ENCODE results near the gene AHCYL2. TPM values are rescaled to one million over a fixed set of nuclear protein-coding genes. Genes with fewer than 3 reads are reported as not detected.
"Not testable (repeated sequence)": the region's sequence is repeated elsewhere in the genome, so short reads cannot be mapped to it uniquely, and the experiment has no call there.

AHCYL2 gene
- total and polyA plus RNA-seq, 2 donors (not counting 1 experiment from before 2014, with no cell fraction given) = 8.8 to 26.2 TPM

DNA sequence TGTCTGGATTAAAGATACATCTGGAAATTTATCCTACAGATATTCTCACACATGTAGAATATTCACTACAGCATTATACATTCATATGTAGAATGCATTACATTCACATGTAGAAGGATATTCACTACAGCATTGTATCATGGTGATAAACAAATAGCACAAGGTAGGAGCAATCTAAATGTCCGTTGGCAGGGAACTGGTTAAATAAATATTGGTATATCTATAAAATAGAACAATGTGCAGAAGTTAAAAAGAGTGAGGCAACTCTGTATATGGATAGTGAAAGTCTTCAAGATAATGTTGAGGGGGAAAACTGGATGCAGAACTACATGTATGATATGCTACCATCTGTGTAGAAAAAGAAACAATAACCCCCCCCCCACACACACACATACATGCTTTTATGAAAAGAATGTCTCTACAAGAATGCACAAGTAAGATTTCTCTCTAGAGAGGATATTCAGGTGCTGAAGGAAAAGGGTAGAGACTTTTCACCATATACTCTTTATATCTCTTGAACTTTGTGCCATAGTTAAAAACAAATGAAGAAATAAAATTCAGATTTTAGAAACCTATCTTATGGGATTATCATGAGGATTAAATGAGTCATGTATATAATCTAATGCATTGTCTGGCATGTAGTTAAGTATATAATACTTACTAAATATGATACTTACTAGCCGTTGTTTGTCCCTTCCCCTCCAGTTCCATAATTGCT, 123.4 kb downstream of the AHCYL2 start:
- CTCF ChIA-PET = interaction anchor here (0.7 to 2.0 kb wide), 2 partner anchors 19 to 91 kb away, joined by 3 to 8 read pairs; no protein-coding TSS in a partner anchor
- TF ChIP-seq EZH2 (IDR thresholded peaks at IDR 0.05; ENCODE audit: borderline replicate concordance, insufficient read depth, low read depth, low read length, poor library complexity, severe bottlenecking) = no peak
- TF ChIP-seq, protein P1, sequence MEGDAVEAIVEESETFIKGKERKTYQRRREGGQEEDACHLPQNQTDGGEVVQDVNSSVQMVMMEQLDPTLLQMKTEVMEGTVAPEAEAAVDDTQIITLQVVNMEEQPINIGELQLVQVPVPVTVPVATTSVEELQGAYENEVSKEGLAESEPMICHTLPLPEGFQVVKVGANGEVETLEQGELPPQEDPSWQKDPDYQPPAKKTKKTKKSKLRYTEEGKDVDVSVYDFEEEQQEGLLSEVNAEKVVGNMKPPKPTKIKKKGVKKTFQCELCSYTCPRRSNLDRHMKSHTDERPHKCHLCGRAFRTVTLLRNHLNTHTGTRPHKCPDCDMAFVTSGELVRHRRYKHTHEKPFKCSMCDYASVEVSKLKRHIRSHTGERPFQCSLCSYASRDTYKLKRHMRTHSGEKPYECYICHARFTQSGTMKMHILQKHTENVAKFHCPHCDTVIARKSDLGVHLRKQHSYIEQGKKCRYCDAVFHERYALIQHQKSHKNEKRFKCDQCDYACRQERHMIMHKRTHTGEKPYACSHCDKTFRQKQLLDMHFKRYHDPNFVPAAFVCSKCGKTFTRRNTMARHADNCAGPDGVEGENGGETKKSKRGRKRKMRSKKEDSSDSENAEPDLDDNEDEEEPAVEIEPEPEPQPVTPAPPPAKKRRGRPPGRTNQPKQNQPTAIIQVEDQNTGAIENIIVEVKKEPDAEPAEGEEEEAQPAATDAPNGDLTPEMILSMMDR (IDR thresholded peaks at IDR 0.05) = no peak
- peaks cover 2 to 3% of the 10 kb centered on the region in 2 experiments for H3K36me3 ChIP-seq (replicated peaks in 1 of 2; ENCODE audit: control extremely low read depth in 1 of 2, control insufficient read depth in 1 of 2, extremely low read depth in 1 of 2, insufficient read depth in 2 of 2, low read length in 1 of 2)

GRCh38 chr7:129351320-129351719, 126.5 kb downstream of the AHCYL2 start:
- Histone ChIP-seq H3K36me3 (replicated peaks in 1 of 2; ENCODE audit: control extremely low read depth in 1 of 2, control insufficient read depth in 1 of 2, extremely low read depth in 1 of 2, insufficient read depth in 2 of 2, low read length in 1 of 2) (peaks cover 0 to 2% of the 10 kb centered on the region in 2 experiments), H3K9me3 (ENCODE audit: control extremely low read depth in 1 of 3, control insufficient read depth in 2 of 3, insufficient read depth in 1 of 3, low read length in 2 of 3) (no peaks in the 10 kb centered on the region), H3K79me2 (ENCODE audit: control insufficient read depth, insufficient read depth, low read length) (no peaks in the 10 kb centered on the region), H3K4me3 (ENCODE audit: control extremely low read depth in 1 of 5, extremely low read depth in 1 of 5, insufficient read depth in 1 of 5, low read depth in 2 of 5, low read length in 4 of 5) (no peak overlapping the region), H3K4me2 (replicated peaks; ENCODE audit: low read depth, low read length, poor library complexity, severe bottlenecking) (no peak overlapping the region), H4K20me1 (ENCODE audit: control insufficient read depth, insufficient read depth, low read length, poor library complexity, severe bottlenecking) (no peaks in the 10 kb centered on the region), H3K27ac (ENCODE audit: low read length in 2 of 2) (no peak overlapping the region), H3K9ac (ENCODE audit: low read length) (no peak overlapping the region), H3K27me3 (replicated peaks in 1 of 4; ENCODE audit: control extremely low read depth in 1 of 4, control insufficient read depth in 3 of 4, insufficient read depth in 4 of 4, low read length in 3 of 4) (no peaks in the 10 kb centered on the region), H2AFZ (ENCODE audit: insufficient read depth, low read depth, low read length, poor library complexity, severe bottlenecking) (no peak overlapping the region), H3K4me1 (ENCODE audit: control insufficient read depth in 2 of 2, insufficient read depth in 2 of 2, low read length in 2 of 2) (no peaks in the 10 kb centered on the region)
- ATAC-seq (ENCODE audit: low read depth) = no peak
- no CpG with 5 or more reads among the region's 3 CpGs for WGBS (ENCODE audit: insufficient coverage)
- intact Hi-C loops (cut with micrococcal nuclease) = no loop called here
- H3K9me3 Mint-ChIP-seq (ENCODE audit: insufficient read depth) = no peaks in the 10 kb centered on the region
- POLR2A ChIA-PET = no interaction called here
- DNase-seq = no peak
- CTCF ChIA-PET = interaction anchor here (1.0 kb wide), 1 partner anchor 17 kb away, joined by 4 read pairs; no protein-coding TSS in a partner anchor
- TF ChIP-seq, protein P1 (IDR thresholded peaks at IDR 0.05) = no peak
- no peak for TF ChIP-seq EZH2 (IDR thresholded peaks at IDR 0.05; ENCODE audit: borderline replicate concordance, insufficient read depth, low read depth, low read length, poor library complexity, severe bottlenecking)
- no peaks in the 10 kb centered on the region for H3K4me1 Mint-ChIP-seq
- H3K27ac Mint-ChIP-seq = no peak overlapping the region
- no peaks in the 10 kb centered on the region for H3K27me3 Mint-ChIP-seq
- no peak overlapping the region for H3K4me3 Mint-ChIP-seq

More for the DNA sequence above, 123.4 kb downstream of the AHCYL2 start:
- Mint-ChIP-seq H3K4me1 (peaks cover 4% of the 10 kb centered on the region), H3K9me3 (ENCODE audit: insufficient read depth) (no peaks in the 10 kb centered on the region), H3K27ac (no peak overlapping the region), H3K27me3 (no peaks in the 10 kb centered on the region), H3K4me3 (no peak overlapping the region)
- H3K27ac ChIP-seq (ENCODE audit: low read length in 2 of 2) = no peak overlapping the region
- no peaks in the 10 kb centered on the region for H4K20me1 ChIP-seq (ENCODE audit: control insufficient read depth, insufficient read depth, low read length, poor library complexity, severe bottlenecking)
- no peak for ATAC-seq (ENCODE audit: low read depth)
- H2AFZ ChIP-seq (ENCODE audit: insufficient read depth, low read depth, low read length, poor library complexity, severe bottlenecking) = no peak overlapping the region
- H3K79me2 ChIP-seq (ENCODE audit: control insufficient read depth, insufficient read depth, low read length) = no peaks in the 10 kb centered on the region
- intact Hi-C loops (cut with micrococcal nuclease) = no loop called here
- DNase-seq = no peak
- H3K9ac ChIP-seq (ENCODE audit: low read length) = no peak overlapping the region
- no peak overlapping the region for H3K4me3 ChIP-seq (ENCODE audit: control extremely low read depth in 1 of 5, extremely low read depth in 1 of 5, insufficient read depth in 1 of 5, low read depth in 2 of 5, low read length in 4 of 5)
- H3K4me1 ChIP-seq (ENCODE audit: control insufficient read depth in 2 of 2, insufficient read depth in 2 of 2, low read length in 2 of 2) = no peaks in the 10 kb centered on the region
- POLR2A ChIA-PET = no interaction called here
- no peak overlapping the region for H3K4me2 ChIP-seq (replicated peaks; ENCODE audit: low read depth, low read length, poor library complexity, severe bottlenecking)
- no peaks in the 10 kb centered on the region for H3K9me3 ChIP-seq (ENCODE audit: control extremely low read depth in 1 of 3, control insufficient read depth in 2 of 3, insufficient read depth in 1 of 3, low read length in 2 of 3)
- H3K27me3 ChIP-seq (replicated peaks in 1 of 4; ENCODE audit: control extremely low read depth in 1 of 4, control insufficient read depth in 3 of 4, insufficient read depth in 4 of 4, low read length in 3 of 4) = no peaks in the 10 kb centered on the region
- WGBS (ENCODE audit: insufficient coverage) = no CpG with 5 or more reads among the region's 2 CpGs

GRCh38 chr7:129353104-129353503, 128.3 kb downstream of the AHCYL2 start:
- DNase-seq; H3K79me2 ChIP-seq (ENCODE audit: control insufficient read depth, insufficient read depth, low read length); H4K20me1 ChIP-seq (ENCODE audit: control insufficient read depth, insufficient read depth, low read length, poor library complexity, severe bottlenecking); ATAC-seq (ENCODE audit: low read depth); H3K4me3 ChIP-seq (ENCODE audit: control extremely low read depth in 1 of 5, extremely low read depth in 1 of 5, insufficient read depth in 1 of 5, low read depth in 2 of 5, low read length in 4 of 5); H3K4me1 Mint-ChIP-seq; H3K9ac ChIP-seq (ENCODE audit: low read length); H3K27me3 Mint-ChIP-seq; H3K27ac ChIP-seq (ENCODE audit: low read length in 2 of 2); H3K27me3 ChIP-seq (replicated peaks in 1 of 4; ENCODE audit: control extremely low read depth in 1 of 4, control insufficient read depth in 3 of 4, insufficient read depth in 4 of 4, low read length in 3 of 4); H2AFZ ChIP-seq (ENCODE audit: insufficient read depth, low read depth, low read length, poor library complexity, severe bottlenecking); H3K4me1 ChIP-seq (ENCODE audit: control insufficient read depth in 2 of 2, insufficient read depth in 2 of 2, low read length in 2 of 2); H3K4me3 Mint-ChIP-seq; POLR2A ChIA-PET; H3K36me3 ChIP-seq (replicated peaks in 1 of 2; ENCODE audit: control extremely low read depth in 1 of 2, control insufficient read depth in 1 of 2, extremely low read depth in 1 of 2, insufficient read depth in 2 of 2, low read length in 1 of 2); intact Hi-C loops (cut with micrococcal nuclease); H3K27ac Mint-ChIP-seq; H3K9me3 ChIP-seq (ENCODE audit: control extremely low read depth in 1 of 3, control insufficient read depth in 2 of 3, insufficient read depth in 1 of 3, low read length in 2 of 3); H3K4me2 ChIP-seq (replicated peaks; ENCODE audit: low read depth, low read length, poor library complexity, severe bottlenecking); H3K9me3 Mint-ChIP-seq (ENCODE audit: insufficient read depth): not testable (repeated sequence)
- CTCF ChIA-PET = interaction anchor here (1.5 kb wide), 1 partner anchor 10 kb away, joined by 4 read pairs; no protein-coding TSS in a partner anchor
- WGBS (ENCODE audit: insufficient coverage) = 98% methylated on average over 4 of the region's 5 CpGs

All from B cell (primary cell).